ENCODE results near the gene VSX2.

The VSX2 gene

DNA sequence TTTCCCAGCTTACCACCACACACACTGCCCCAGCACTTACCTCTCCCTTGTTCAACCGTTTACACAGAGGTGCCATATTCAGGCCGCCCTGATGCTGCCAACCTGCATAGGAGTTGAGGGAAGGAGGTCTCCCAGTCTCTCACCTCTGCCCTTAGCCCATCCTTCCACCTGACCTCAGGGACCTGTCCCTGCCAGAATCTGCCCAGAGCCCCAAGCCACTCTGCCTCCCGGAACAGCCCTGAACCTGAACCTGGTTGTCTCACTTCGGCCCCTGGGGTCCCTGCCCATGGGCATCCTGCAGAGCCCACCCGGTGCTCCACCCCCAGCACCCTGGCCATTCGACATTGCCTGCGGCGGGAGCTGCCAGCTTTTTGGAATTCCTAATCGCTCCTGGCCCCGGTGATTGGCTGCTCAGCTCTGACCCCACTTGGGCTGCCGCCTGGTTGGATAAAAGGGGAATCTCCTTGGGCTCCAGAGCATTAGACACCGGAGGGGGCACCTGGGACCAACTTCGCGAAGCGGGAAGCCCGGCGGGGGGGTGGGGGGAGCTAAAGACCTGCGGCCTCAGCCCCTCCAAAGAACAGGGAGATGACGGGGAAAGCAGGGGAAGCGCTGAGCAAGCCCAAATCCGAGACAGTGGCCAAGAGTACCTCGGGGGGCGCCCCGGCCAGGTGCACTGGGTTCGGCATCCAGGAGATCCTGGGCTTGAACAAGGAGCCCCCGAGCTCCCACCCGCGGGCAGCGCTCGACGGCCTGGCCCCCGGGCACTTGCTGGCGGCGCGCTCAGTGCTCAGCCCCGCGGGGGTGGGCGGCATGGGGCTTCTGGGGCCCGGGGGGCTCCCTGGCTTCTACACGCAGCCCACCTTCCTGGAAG, at the start of gene VSX2:
VSX2 (plus strand) TSS at position 476 of the 874 bp plus-strand sequence; CDS start at position 589, 113 bp downstream.
- no peak for DNase-seq

DNA sequence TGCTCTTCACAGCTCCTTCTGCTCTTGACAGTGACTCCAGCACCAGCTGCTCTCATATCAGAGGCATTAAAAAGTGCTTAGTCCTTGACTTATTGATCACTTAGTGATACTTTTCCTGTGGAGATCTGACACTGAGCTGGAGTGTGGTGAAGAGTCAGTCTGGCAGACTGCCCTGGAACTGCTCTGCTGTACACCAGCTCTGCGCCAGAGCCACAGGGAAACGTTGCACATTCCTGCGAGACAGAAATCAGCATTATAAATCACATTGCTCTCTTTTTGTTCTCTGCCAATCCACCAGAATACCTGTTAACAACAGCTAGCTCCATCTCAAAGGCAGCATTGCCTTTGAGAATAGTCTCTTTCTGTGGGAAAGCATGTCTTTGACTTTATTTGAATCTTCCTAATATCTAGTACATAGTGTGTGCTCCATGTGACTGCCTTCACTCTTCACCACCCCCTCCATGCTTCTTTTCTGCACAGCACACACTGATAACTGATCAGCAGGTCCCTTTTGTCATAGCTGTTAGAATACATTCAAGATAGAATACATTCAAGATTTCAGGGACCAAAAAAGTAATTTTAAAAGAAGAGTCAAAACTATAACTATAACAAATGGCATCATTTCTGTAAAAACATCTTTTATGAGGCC, 48.2 kb upstream of the VSX2 start:
- DNase-seq: no peak

DNA sequence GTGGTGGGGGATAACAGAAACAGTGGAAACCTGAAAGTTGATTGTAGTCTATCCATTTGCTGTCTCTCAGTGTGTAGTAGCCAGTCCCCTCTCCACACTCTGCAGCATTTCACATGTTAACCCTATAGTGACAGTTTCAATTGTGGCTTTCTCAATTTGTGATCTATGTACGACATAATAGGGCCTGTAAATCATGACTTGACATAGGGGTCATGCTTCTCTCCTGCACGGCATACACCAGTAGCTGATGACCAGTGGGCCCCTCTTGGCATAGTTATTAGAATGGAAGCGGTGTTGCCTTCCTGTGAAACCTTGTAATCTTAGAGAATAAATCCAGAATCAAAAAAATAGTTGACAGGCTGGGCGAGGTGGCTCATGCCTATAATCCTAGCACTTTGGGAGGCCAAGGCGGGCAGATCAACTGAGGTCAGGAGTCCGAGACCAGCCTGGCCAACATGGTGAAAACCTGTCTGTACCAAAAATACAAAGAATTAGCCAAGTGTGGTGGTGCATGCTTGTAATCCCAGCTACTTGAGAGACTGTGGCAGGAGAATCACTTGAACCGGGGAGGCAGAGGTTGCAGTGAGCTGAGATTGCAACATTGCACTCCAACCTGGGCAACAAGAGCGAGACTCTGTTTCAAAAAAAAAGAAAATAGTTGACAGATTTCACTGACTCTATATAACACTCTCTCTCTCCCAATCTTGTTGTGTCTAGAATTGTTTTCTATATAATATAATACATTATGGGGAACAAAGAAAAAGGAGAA, 44.6 kb upstream of the VSX2 start:
- DNase-seq: no peak

DNA sequence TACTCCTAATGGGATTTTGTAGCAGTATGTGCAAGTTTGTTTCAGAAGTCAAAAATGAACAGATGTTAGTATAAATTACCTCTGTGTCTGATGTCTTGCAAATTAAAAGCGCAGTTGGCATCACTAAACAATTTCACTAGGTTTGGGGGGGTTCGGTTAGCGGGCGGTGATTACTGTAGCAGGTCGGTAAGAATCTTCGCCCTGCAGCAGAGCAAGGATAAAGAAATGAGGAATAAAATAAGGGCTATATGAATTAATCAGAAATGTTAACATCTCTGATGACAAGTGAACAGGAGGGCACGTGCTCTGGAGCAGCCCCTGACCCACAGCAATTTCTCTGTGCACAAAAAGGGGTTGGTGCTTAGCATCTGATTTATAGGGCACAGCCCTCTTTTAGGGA, 43.6 kb upstream of the VSX2 start:
- DNase-seq: no peak

DNA sequence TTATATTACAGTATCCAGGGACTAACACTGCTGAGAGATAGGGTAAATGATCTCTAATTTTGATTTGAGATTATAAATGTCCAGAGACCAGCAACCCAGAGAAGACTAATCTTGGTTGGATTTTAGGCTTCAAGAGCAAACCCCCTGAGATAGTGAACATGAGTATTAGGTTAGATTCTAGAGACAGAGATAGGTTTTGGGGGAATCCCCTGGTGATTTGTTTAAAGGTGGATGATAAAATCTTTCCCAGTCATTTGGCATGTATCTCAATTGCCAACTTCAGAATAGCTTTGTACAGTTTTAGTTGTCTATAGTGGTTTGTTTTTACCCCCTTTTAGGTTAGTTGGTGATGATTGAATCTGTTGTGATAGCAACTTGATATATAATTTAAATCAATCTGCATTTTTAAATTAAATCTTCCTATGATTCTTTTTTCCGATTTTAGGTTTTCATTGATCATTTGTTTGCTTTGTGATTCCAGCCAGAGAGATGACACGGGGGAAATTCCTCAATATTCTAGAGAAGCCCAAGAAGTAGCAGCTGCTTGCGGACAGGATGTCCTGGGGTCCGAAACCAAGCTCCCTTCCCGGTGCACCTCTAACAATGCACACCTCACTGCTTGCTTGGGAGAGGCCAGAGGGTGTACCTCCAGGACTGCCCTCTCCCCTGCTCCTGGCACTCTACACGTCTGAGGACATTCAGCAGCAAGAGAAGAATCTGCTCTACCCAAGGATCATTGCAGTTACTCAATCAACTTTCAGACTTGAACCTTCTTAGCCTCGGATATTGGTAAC, 40.6 kb upstream of the VSX2 start:
- DNase-seq: no peak

DNA sequence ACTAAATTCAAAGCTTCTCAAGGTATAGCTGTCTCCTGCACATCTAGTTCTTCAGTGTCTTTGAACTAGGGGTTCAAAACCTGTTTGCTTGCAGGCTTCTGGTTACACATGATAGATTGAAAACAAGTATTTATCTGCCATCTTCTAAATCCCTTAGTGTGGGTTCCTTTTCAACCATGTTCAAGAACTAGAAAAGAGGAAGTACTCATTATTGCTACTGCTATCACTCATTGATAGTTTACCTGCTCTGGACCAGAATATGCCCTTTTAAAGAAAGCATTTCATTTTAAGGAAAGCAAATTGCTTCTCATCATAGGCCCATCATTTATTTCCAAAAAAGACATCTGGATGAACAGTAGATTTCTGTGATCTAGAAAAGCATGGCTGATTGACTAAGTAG, 37.1 kb upstream of the VSX2 start:
- no peak for DNase-seq

DNA sequence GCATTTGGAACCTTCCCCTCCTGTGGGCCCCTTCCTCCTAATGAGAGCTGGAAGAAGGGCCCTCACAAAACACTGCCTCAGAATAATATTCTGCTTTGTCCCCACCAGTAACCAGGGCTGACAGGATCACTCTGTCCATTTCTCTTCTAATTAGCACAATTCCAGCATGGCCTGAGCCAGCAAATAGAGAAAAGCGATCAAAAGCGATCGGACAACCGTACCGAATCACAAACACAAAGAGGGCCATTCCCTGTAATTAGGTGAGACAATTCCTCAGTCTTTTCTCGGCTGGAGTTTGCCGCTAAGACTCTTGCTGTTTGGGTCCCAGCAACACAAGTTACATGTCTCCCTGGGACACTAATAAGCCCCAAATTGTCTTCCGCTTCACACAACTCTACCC, 35.6 kb upstream of the VSX2 start:
- no peak for DNase-seq

DNA sequence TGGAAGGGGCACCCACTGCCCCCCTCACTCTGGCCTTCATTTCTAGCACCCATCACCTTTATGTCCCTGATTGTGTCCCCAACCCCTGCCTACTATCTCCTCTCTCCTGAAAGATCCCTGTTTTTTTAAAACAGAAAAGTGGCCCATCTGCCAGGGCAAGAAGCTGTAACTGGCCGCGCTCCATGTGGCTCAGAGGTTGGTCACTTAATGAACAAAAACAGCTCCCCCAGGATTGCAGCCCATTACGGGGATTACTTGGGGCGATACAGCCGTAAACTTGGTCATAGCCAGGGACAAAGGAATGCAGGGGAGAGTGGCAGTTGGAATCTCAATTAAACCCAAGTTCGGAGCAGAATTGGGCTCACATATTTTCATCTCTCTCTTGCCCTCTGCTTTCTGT, 34.8 kb upstream of the VSX2 start:
- DNase-seq: no peak

DNA sequence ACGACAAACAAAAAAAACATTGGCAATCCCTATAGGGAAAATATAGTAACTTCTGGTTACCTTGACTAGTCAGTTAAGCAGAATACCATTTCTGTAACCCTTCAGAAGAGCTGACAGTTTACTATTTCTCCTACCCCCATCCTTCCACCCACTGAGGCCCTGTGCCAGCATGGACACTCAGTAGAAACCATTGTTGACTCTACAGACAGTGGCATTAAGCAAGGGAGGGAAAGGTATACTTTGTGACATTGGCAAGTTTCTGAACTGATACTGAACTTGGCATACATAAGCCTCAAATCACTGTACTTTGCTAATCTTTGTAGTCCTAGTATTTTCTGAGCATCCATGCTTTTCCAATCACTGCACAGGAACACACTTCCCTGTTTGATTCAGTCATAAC, 33.4 kb upstream of the VSX2 start:
- DNase-seq: no peak

DNA sequence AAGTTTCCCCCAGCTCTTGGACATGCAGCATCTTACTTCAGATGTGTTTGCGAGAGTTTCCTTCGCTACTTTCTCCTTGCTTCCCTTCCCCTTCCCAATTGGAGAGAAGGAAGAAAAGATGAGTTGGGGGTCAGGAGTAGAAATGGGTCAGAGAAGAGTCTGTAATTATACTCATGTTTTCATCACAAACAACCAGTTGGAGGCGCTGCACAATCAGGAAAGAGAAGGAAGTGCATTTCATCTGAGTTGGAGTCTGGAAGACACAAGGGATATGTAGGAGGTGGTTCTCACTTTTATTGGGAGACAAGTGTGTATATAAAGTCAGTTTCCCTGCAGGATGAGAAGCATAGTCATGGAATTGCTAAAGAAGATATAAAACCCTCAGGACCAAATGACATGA, 31.3 kb upstream of the VSX2 start:
- DNase-seq: no peak

DNA sequence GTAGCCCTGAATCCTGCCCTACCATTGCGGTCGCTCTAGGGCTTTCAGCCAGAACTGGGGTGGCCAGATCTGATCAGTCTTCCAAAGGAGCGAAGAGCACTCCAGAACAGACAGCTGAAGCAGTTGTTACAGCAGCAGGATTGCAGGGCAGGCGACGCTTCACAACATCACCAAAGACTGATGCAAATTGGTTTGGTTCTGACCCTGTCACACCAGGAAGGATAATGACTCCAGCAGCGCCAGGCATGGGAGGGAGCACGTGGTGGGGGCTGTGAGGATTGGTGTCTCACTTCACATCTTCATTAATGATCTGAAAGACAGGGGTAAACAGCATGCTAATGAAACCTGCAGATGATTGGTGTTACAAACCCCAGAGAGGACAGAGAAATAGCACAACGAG, 30.6 kb upstream of the VSX2 start:
- no peak for DNase-seq

DNA sequence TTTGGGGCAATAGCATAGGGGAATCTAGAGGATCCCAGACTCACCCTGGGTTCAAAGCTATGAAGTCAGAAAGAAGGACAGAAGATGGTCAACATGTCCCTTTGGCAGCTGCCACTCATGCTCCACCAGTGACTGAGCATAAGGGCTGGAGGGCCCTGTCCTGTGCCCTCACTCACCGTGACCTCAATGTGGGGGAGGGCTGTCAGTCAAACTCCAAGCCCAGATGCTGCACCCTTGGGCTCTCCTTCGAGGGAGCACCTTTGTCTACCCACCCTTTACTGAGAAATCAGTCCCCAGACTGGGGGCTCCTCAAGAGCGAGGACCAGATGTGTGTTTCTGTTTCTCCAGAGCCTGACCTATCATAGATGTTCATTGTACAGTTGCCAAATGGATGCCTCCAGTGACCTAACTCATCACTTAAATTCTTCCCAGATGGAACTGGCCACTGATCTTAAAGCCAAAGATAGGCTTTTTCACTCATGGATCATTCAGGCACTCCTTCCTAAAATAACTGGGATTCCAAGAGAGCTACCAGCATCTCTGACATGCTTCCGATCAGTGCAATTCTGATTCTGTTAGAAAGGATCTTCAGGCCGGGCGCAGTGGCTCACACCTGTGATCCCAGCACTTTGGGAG, 27.2 kb upstream of the VSX2 start:
- DNase-seq: no peak

DNA sequence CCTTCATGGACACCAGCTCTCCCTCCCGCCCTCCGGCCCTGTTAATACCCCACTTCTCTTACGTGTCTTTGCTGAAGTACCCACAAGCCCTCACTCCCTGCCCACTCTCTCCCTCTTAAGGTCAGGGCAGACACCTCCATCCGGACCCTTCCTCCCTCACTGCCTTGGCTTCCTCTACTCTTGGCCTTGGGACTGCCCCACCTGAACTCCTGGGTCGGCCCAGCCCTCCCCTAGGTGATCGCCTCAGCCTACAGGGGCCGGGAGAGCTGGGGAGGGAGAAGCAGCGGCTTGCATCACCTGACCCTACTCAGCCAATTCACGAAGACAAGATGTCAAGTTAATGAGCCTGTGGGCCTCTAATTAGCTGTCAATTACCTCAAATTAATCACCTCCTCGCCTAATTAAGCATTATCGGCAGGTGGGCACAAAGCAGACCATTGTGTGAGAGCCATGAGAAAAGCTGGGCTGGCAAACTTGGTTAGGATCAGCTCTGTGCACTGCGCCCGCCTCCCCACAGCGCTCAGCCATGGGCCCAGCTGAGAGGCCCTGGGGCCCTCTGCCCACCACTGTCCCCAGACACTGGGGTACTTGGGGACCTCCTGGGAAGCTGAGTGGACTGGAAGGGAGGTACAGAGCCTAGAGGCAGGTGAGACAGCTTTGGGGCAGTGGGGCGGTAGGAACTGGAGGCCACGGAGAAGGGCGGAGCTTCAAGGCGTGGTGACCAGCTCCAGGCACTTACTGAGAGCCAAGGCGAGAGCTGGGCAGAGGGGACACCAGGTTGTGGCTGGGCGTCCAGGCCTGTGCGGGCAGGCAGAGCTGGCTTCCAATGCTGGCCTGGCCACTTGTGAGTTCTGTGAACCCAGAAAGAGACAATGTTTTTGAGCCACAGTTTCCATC, 25.1 kb upstream of the VSX2 start:
- no peak for DNase-seq

DNA sequence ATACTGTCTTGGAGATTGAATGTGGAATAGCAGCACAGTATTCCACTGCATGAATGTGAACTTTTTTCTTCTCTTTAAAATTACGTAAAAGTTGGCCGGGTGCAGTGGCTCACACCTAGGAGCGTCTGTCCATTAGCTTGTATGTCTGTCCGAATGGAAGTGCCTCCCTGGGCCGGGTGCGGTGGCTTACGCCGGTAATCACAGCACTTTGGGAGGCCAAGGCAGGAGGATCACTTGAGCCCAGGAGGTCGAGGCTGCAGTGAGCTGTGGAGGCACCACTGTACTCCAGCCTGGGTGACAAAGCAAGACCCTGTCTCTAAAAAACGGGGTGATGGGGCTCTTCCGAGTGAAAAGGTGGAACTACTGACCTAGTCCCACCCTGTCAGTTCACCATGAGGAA, 22.6 kb upstream of the VSX2 start:
- no peak for DNase-seq

DNA sequence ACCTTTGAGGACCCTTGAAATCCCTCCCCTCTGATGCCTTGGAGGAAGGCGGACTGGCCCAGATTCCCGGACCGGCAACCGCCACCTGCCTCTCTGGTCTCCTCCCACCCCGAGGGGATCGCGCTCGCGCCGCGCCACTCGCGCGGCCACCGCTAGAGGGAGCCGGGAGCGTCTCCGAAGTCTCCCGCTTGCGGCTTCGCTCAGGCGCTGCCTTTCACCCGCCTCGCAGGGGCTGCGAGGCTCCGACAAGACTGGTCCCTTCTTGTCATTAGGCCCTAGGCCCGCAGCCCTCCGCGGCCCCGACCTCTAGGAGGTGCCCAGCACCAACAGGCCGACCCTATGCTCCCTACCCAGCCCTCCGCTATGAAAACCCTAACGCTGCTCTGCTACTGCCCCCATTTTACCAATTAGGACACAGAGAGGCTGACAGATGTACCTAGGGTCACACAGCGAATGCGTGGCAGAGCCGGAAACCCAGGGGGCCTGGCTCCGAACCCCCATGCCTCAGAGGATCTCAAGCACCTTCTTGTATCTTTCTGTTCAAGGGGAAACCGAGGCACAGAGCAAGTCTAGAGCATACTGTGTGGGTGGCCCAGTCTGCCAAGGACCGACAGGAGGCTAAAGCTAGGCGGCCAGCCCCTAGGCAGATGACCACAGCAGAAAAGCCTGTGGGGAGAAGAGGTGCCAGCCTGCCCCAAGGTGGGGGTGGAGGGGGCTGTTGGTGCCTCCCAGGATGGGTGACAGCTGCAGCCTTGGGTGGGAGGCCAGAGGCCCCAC, 21.4 kb upstream of the VSX2 start:
- peak; percentile 61 for DNase-seq

DNA sequence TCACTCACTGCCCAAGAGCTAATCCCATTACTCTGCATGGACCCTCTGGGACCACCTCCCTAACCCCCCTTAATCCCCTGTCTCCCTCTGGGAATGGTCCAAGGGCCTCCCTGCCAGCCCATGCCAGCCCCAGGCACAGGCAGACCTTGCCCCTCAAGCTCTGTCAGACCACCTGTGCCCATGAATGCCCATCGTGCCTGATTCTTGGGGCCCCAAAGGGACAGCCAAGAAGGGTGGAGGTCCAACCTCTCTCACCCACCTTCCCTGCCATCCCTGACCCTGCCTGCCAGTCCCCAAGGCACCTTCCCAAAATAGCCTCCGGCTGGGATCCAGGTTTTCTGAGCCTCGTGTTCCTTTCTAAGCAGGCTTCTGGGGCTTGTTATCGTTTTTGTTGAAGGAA, 20.8 kb upstream of the VSX2 start:
- no peak for DNase-seq

DNA sequence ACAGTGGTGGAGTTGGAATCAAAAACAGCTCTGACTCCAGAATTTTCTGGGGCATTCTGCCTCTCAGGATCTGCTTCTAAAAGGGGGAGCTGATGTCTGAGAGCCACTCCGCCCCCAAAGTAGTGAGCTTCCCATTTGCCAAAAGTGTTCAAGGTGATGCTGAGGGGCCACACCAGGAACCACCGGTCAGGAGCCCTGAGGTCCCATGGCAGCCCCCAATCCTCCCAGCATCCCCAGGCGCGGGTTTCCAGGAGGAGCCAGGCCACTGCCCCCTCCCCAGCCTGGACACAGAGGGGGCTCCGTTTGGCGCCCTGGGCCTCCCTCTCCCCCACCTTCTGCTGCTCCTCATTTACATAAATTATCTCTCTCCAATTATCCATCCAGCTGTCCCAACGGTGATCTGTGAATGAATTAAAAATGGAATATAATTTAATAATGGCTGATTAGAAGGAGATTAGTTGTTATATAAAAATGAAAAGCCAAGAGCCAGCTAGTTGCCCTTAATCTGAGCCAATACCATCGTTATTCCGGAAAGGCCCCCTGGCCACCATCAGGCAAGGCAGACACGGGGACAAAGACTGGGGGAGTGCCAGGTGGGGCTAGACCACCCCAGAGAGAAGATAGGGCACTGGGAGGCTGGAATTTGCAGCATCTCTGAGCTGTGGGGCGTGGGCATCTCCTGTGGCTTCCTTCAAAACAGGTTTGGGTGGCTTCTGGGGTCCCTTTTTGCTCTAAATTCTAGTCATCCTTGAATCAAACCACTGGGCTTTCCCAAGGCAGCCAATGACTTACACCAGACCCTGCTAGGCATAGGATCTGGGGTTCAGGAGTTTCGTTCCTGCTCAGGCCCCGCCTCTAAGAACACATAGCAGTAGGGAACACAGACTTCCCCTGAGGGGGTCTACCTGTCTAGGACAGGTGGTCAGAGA, 19.7 kb upstream of the VSX2 start:
- DNase-seq: no peak

DNA sequence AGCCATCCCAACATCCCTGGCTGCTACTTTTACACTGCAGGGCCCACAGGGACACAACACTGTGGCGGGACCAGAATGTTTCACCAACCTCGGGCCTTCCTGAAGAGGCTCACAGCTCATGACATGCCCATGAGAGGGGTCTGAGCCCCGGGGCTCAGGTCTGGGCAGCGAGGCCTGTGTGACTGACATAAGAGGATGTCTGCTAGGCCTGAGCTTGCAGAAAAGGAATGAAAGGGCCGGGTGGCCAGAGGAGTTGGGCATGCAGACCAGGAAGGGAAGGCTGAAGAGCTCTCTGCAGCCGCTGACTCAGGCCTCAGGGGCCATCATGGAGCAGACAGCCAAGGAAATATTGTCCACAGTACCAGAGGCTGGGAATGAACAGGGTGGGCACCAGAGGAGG, 18.3 kb upstream of the VSX2 start:
- no peak for DNase-seq

DNA sequence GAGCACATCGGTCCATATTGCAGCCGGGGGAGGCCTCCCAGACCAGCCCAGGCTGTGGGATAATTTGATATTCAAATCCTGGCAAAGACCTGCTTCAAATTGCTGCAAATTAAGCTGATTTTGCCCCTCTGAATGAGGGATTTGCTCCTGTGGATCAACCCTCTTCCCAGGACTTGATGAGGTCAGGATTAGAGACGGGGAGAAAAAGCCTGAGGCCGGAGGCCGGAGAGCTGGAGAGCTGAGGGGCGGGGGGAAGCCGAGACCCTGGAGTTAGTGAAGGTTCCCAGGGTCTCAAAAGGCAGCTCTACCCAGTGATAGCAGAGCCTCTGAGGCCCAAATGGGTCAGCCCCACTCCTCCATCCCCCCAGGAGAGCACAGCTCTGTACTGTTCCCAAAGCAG, 17.5 kb upstream of the VSX2 start:
- DNase-seq: no peak

Data from activated effector memory CD4-positive, alpha-beta T cell treated with Interleukin-2 at 50 U/mL for 16 hours (primary cell).